ENCODE data around the gene GPS1. TPM values are rescaled to one million over a fixed set of nuclear protein-coding genes. Genes with fewer than 3 reads are reported as not detected.

The GPS1 gene
- total RNA-seq, 4 donors from 2014 or later = 76.0 to 326 (median 85.6) TPM

DNA sequence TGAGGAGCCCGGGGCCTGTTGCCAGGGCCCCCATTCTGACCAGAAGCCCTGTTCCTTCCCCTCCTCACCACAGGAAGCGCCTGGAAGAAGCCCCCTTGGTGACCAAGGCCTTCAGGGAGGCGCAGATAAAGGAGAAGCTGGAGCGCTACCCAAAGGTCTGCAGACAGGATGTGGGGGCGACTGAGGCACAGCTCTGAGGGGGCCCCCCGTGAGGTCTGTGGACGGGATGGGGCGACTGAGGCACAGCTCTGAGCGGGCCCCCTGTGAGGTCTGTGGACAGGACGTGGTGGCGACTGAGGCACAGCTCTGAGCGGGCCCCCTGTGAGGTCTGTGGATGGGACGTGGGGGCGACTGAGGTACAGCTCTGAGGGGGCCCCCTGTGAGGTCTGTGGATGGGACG is 42.3 kb upstream of the GPS1 start:
- TF ChIP-seq, protein P1, sequence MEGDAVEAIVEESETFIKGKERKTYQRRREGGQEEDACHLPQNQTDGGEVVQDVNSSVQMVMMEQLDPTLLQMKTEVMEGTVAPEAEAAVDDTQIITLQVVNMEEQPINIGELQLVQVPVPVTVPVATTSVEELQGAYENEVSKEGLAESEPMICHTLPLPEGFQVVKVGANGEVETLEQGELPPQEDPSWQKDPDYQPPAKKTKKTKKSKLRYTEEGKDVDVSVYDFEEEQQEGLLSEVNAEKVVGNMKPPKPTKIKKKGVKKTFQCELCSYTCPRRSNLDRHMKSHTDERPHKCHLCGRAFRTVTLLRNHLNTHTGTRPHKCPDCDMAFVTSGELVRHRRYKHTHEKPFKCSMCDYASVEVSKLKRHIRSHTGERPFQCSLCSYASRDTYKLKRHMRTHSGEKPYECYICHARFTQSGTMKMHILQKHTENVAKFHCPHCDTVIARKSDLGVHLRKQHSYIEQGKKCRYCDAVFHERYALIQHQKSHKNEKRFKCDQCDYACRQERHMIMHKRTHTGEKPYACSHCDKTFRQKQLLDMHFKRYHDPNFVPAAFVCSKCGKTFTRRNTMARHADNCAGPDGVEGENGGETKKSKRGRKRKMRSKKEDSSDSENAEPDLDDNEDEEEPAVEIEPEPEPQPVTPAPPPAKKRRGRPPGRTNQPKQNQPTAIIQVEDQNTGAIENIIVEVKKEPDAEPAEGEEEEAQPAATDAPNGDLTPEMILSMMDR (IDR thresholded peaks at IDR 0.05) = no peak
- TF ChIP-seq POLR2A (IDR thresholded peaks at IDR 0.05) = no peak
- H3K36me3 ChIP-seq = no peaks in the 10 kb centered on the region
- H3K9me3 ChIP-seq = no peaks in the 10 kb centered on the region
- H3K4me3 ChIP-seq = no peak overlapping the region
- no peaks in the 10 kb centered on the region for H3K27me3 ChIP-seq
- no peak overlapping the region for H3K27ac ChIP-seq
- intact Hi-C loops (cut with DNase I; ENCODE audit: low total_unique reads) = no loop called here
- no peak for DNase-seq
- H3K4me1 ChIP-seq = peaks cover 0 to 5% of the 10 kb centered on the region in 2 donors

GRCh38 chr17:82010575-82011525 is 40.8 kb upstream of the GPS1 start:
- Histone ChIP-seq H3K4me1 (no peaks in the 10 kb centered on the region), H3K4me3 (no peak overlapping the region), H3K36me3 (no peaks in the 10 kb centered on the region), H3K27me3 (no peaks in the 10 kb centered on the region), H3K27ac (no peak overlapping the region), H3K9me3 (no peaks in the 10 kb centered on the region)
- no peak for TF ChIP-seq POLR2A (IDR thresholded peaks at IDR 0.05)
- TF ChIP-seq, protein P1 (IDR thresholded peaks at IDR 0.05) = no peak
- intact Hi-C loops (cut with DNase I; ENCODE audit: low total_unique reads) = no loop called here
- no peak for DNase-seq

DNA sequence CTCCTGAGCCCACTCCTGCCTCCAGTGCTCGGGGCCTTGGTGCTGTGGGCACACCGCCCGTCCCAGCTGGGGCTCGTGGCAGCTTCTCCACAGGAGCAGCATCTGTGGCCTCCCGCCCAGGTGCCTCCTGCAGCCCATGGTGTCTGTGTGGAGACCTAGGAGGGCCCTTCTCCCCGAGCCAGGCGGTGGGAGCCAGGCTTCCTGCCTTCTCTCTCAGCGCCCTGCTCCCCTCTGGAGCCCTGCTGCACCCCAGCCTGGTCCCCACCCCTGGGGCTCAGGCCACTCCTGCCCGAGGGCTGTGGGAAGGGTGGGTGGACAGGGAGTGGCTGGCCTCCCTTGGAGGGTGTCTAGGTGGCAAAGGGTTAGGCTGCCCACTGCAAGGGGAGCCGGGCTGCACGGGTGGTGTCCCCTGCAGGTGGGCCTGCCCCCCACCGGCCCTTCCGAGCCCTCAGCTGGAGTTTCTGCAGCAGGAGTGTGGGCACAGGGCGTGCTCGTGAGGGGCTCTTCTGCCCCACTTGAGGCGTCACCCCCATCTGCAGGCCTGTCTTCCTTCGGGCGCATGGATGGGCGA is 40.0 kb upstream of the GPS1 start:
- H3K27me3 ChIP-seq = no peaks in the 10 kb centered on the region
- peak overlapping the region in 1 of 2 donors; percentile 65 for H3K27ac ChIP-seq
- no peak overlapping the region for H3K4me3 ChIP-seq
- no peaks in the 10 kb centered on the region for H3K36me3 ChIP-seq
- no peaks in the 10 kb centered on the region for H3K9me3 ChIP-seq
- H3K4me1 ChIP-seq = no peaks in the 10 kb centered on the region
- intact Hi-C loops (cut with DNase I; ENCODE audit: low total_unique reads) = no loop called here
- TF ChIP-seq, protein P1 (IDR thresholded peaks at IDR 0.05) = no peak
- TF ChIP-seq POLR2A (IDR thresholded peaks at IDR 0.05) = no peak
- no peak for DNase-seq

GRCh38 chr17:82012261-82012639 is 39.4 kb upstream of the GPS1 start:
- Histone ChIP-seq H3K36me3 (no peaks in the 10 kb centered on the region), H3K4me3 (no peak overlapping the region), H3K4me1 (no peaks in the 10 kb centered on the region), H3K27ac (peak overlapping the region; percentile 65 to 71), H3K9me3 (no peaks in the 10 kb centered on the region), H3K27me3 (no peaks in the 10 kb centered on the region)
- no peak for DNase-seq
- intact Hi-C loops (cut with DNase I; ENCODE audit: low total_unique reads) = no loop called here
- no peak for TF ChIP-seq POLR2A (IDR thresholded peaks at IDR 0.05)
- TF ChIP-seq, protein P1 (IDR thresholded peaks at IDR 0.05) = no peak

GRCh38 chr17:82012640-82013295 is 38.9 kb upstream of the GPS1 start:
- intact Hi-C loops (cut with DNase I; ENCODE audit: low total_unique reads) = no loop called here
- no peaks in the 10 kb centered on the region for H3K9me3 ChIP-seq
- no peak overlapping the region for H3K4me3 ChIP-seq
- H3K27ac ChIP-seq = peak overlapping the region; percentile 65 to 71
- no peaks in the 10 kb centered on the region for H3K4me1 ChIP-seq
- no peaks in the 10 kb centered on the region for H3K36me3 ChIP-seq
- no peaks in the 10 kb centered on the region for H3K27me3 ChIP-seq
- DNase-seq = no peak
- TF ChIP-seq POLR2A (IDR thresholded peaks at IDR 0.05) = no peak
- TF ChIP-seq, protein P1 (IDR thresholded peaks at IDR 0.05) = no peak

Data from uterus (tissue), 4 donors.